ENCODE results near the gene ADRA1B.

DNA sequence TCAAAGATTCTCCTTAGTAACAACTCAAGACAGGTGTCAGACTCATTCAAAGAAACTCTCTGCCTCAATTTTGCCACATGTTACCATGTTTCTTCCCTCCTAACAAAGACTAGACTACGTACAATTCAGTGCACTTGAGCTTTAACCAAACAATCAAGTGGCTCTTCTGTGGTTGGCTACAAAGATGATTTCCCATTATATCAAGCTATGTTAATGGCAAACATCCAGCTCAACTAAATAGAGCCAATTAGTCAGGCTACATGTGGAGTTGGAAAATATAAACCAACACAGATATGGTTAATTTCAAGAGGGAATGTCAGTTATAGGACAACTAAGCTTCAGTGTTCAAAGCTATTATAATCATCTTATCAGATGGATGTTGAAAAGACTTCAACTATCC, 29.2 kb upstream of the ADRA1B start:
- TF ChIP-seq TEAD4 (IDR thresholded peaks at IDR 0.05) (no peak), YY1 (IDR thresholded peaks at IDR 0.05; ENCODE audit: low read depth) (no peak), EP300 (IDR thresholded peaks at IDR 0.05; ENCODE audit: borderline replicate concordance) (no peak), CEBPB (IDR thresholded peaks at IDR 0.05) (no peak), TAF1 (IDR thresholded peaks at IDR 0.05; ENCODE audit: low read depth) (no peak)
- TF ChIP-seq, protein P1, sequence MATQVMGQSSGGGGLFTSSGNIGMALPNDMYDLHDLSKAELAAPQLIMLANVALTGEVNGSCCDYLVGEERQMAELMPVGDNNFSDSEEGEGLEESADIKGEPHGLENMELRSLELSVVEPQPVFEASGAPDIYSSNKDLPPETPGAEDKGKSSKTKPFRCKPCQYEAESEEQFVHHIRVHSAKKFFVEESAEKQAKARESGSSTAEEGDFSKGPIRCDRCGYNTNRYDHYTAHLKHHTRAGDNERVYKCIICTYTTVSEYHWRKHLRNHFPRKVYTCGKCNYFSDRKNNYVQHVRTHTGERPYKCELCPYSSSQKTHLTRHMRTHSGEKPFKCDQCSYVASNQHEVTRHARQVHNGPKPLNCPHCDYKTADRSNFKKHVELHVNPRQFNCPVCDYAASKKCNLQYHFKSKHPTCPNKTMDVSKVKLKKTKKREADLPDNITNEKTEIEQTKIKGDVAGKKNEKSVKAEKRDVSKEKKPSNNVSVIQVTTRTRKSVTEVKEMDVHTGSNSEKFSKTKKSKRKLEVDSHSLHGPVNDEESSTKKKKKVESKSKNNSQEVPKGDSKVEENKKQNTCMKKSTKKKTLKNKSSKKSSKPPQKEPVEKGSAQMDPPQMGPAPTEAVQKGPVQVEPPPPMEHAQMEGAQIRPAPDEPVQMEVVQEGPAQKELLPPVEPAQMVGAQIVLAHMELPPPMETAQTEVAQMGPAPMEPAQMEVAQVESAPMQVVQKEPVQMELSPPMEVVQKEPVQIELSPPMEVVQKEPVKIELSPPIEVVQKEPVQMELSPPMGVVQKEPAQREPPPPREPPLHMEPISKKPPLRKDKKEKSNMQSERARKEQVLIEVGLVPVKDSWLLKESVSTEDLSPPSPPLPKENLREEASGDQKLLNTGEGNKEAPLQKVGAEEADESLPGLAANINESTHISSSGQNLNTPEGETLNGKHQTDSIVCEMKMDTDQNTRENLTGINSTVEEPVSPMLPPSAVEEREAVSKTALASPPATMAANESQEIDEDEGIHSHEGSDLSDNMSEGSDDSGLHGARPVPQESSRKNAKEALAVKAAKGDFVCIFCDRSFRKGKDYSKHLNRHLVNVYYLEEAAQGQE (IDR thresholded peaks at IDR 0.05; ENCODE audit: low read depth) = no peak
